Mucosa of descending colon (tissue), 3 donors: ENCODE data around the gene MAPKAP1. TPM values are rescaled to one million over a fixed set of nuclear protein-coding genes. Genes with fewer than 3 reads are reported as not detected.

Experiments used
- ATAC-seq: fragments of 200-7000 bp; cut with Tn5 transposase; one replicate; pipeline ENCODE4 v1.9.1; 2020; ENCODE audit warnings: mild to moderate bottlenecking, moderate library complexity
- DNase-seq, 3 donors: peaks; one replicate each; pipeline ENCODE4 v3.0.0-alpha.2; 2020
- H3K36me3 ChIP-seq: fragments of 200-600 bp; one replicate; pipeline ENCODE4 v1.8.0; 2021; ENCODE audit warnings: low read depth, mild to moderate bottlenecking
- H3K4me1 ChIP-seq: fragments of 200-600 bp; one replicate; pipeline ENCODE4 v1.8.0; 2021; ENCODE audit warnings: low read depth, mild to moderate bottlenecking
- H3K4me3 ChIP-seq: fragments of 200-600 bp; one replicate; pipeline ENCODE4 v1.8.0; 2021; ENCODE audit warnings: mild to moderate bottlenecking
- H3K9me3 ChIP-seq: fragments of 200-600 bp; one replicate; pipeline ENCODE4 v1.8.0; 2021; ENCODE audit warnings: mild to moderate bottlenecking
- CTCF ChIP-seq: fragments of 200-600 bp; IDR thresholded peaks from one replicate; pipeline ENCODE4 v1.8.0; 2022; ENCODE audit warnings: antibody characterized with exemption, mild to moderate bottlenecking
- intact Hi-C, 2 donors: fragments of 100-400 bp; cut with DNase I in 1 of 2; cut with micrococcal nuclease in 1 of 2; formaldehyde crosslinking; loops; one replicate each; pipeline versions ENCODE4 v1.11.0 to v1.11.1; 2022; cut with DNase I, micrococcal nuclease
- total RNA-seq, 3 donors: library from RNA; stranded (reverse); fragmentation: NEBNext Ultra II Directional in 2 of 3; extraction: Animal tissue kit (Norgen Biotek cat#: 25700) in 2 of 3; gene quantifications; one replicate each; pipeline versions ENCODE4 v1.2.1 to v1.2.4, GENCODE V29; 2021 to 2023
- donor health status: DM: no; HTN: no; CAD: no; lungs with moderate emphysema.
- donor health status: DM: no; HTN: no; CAD: no.
- donor health status: DM: no; HTN: yes; CAD: no.

MAPKAP1 gene
- total RNA-seq, 3 donors from 2014 or later = 73.2 to 98.4 (median 84.9) TPM

- TF ChIP-seq CTCF = no peak
- no peak for ATAC-seq
- intact Hi-C loops = loop anchor here in 1 of 2 donors (10.0 kb wide), 1 partner anchor 340 kb away; no protein-coding TSS in a partner anchor
- Histone ChIP-seq H3K9me3 (no peaks in the 10 kb centered on the region), H3K36me3 (no peaks in the 10 kb centered on the region), H3K4me1 (peaks cover 14% of the 10 kb centered on the region), H3K4me3 (no peak overlapping the region)
- no peak for DNase-seq
Observed at GRCh38 chr9:125744616-125745015, 37.6 kb upstream of the MAPKAP1 start.

GRCh38 chr9:125743682-125744428, 36.8 kb upstream of the MAPKAP1 start:
- intact Hi-C loops = loop anchor here in 1 of 2 donors (10.0 kb wide), 1 partner anchor 339 kb away; no protein-coding TSS in a partner anchor
- ATAC-seq (no peak), DNase-seq (no peak)
- Histone ChIP-seq H3K36me3 (no peaks in the 10 kb centered on the region), H3K9me3 (no peaks in the 10 kb centered on the region), H3K4me1 (peaks cover 12% of the 10 kb centered on the region), H3K4me3 (no peak overlapping the region)
- no peak for TF ChIP-seq CTCF

- no peaks in the 10 kb centered on the region for H3K9me3 ChIP-seq
- no peak overlapping the region for H3K4me3 ChIP-seq
- DNase-seq (no peak), ATAC-seq (no peak)
- no peak for TF ChIP-seq CTCF
- H3K4me1 ChIP-seq = peaks cover 9% of the 10 kb centered on the region
- H3K36me3 ChIP-seq = no peaks in the 10 kb centered on the region
- intact Hi-C loops = loop anchor here in 1 of 2 donors (10.0 kb wide), 1 partner anchor 338 kb away; no protein-coding TSS in a partner anchor
Observed at GRCh38 chr9:125742657-125743056, 35.6 kb upstream of the MAPKAP1 start.

- no peak for TF ChIP-seq CTCF
- H3K36me3 ChIP-seq = no peaks in the 10 kb centered on the region
- DNase-seq (no peak), ATAC-seq (no peak)
- no peaks in the 10 kb centered on the region for H3K4me1 ChIP-seq
- no peaks in the 10 kb centered on the region for H3K9me3 ChIP-seq
- intact Hi-C loops = no loop called here
- no peak overlapping the region for H3K4me3 ChIP-seq
Observed at GRCh38 chr9:125739436-125739835, 32.4 kb upstream of the MAPKAP1 start.

- no peak for DNase-seq
- intact Hi-C loops = no loop called here
- Histone ChIP-seq H3K9me3 (no peaks in the 10 kb centered on the region), H3K4me3 (no peak overlapping the region), H3K4me1 (no peaks in the 10 kb centered on the region), H3K36me3 (no peaks in the 10 kb centered on the region)
- TF ChIP-seq CTCF = no peak
- no peak for ATAC-seq
Observed at GRCh38 chr9:125732562-125732961, 25.6 kb upstream of the MAPKAP1 start.
